Measurements from ENCODE around the gene LCN12. TPM values are rescaled to one million over a fixed set of nuclear protein-coding genes. Genes with fewer than 3 reads are reported as not detected.

Gene LCN12
- polyA plus RNA-seq (2013, experiment 1 of 2; ENCODE audit: insufficient read length), result not detected
- polyA plus RNA-seq (2013, experiment 2 of 2; ENCODE audit: insufficient read length), result not detected

GRCh38 chr9:136951541-136952320 is at the start of gene LCN12:
Gene LCN12, plus strand, starts transcription at chr9:136952273. Its CDS starts 55 bp downstream, at chr9:136952328.
- no peak for DNase-seq

GRCh38 chr9:136903041-136903554 is 49.0 kb upstream of the LCN12 start:
- DNase-seq, result no peak

GRCh38 chr9:136906266-136906665 is 45.8 kb upstream of the LCN12 start:
- no peak for DNase-seq

- no peak for DNase-seq
Observed at GRCh38 chr9:136907011-136907914, 44.8 kb upstream of the LCN12 start.

GRCh38 chr9:136910197-136910900 is 41.7 kb upstream of the LCN12 start:
- DNase-seq, result no peak

GRCh38 chr9:136910901-136911245 is 41.2 kb upstream of the LCN12 start:
- no peak for DNase-seq

- no peak for DNase-seq
Observed at GRCh38 chr9:136913701-136914438, 38.2 kb upstream of the LCN12 start.

- no peak for DNase-seq
Observed at GRCh38 chr9:136915632-136916329, 36.3 kb upstream of the LCN12 start.

GRCh38 chr9:136916330-136917184 is 35.5 kb upstream of the LCN12 start:
- DNase-seq, result no peak

GRCh38 chr9:136917902-136918301 is 34.2 kb upstream of the LCN12 start:
- DNase-seq, result no peak

GRCh38 chr9:136920069-136920468 is 32.0 kb upstream of the LCN12 start:
- no peak for DNase-seq

- no peak for DNase-seq
Observed at GRCh38 chr9:136920734-136921231, 31.3 kb upstream of the LCN12 start.

GRCh38 chr9:136921307-136921706 is 30.8 kb upstream of the LCN12 start:
- no peak for DNase-seq

GRCh38 chr9:136921718-136922117 is 30.4 kb upstream of the LCN12 start:
- DNase-seq, result no peak

- DNase-seq, result no peak
Observed at GRCh38 chr9:136922540-136922939, 29.5 kb upstream of the LCN12 start.

GRCh38 chr9:136923881-136924280 is 28.2 kb upstream of the LCN12 start:
- no peak for DNase-seq

- DNase-seq, result no peak
Observed at GRCh38 chr9:136925414-136926153, 26.5 kb upstream of the LCN12 start.

- no peak for DNase-seq
Observed at GRCh38 chr9:136926154-136926704, 25.8 kb upstream of the LCN12 start.

GRCh38 chr9:136926749-136927148 is 25.3 kb upstream of the LCN12 start:
- no peak for DNase-seq

Measured in fibroblast of skin of scalp (primary cell).